HG02943 (cell line): Measurements from ENCODE around the gene HOXA5.

Experiments
- ATAC-seq: cut with Tn5 transposase; IDR thresholded peaks from one replicate; pipeline ENCODE4 v1.9.1; 2021; ENCODE audit warnings: mild to moderate bottlenecking, low read depth, moderate library complexity; ENCODE audit not compliant: unreplicated experiment

Gene HOXA5

GRCh38 chr7:27139334-27140125 is 4.0 kb downstream of the HOXA5 start:
- no peak for ATAC-seq

- ATAC-seq: no peak
Observed at GRCh38 chr7:27138985-27139333, 4.5 kb downstream of the HOXA5 start.

DNA sequence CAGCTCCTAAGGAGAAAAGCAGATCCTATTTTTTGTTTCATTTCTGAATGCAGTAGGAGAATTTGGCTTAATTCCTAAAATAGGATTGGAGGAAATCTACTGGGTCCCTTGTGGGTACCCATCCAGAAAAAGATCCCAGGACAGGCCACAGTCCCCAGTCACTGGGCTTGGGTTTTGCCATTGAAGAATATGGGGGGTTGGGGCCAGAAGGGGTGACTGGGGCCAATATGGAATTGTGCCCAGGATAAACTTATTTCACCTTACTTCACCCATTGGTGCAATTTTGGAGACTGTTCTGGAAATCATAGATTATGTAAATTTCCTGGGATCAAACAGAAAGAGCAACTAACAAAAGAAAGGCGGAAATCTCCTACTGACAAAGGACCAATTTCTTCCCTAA is 5.0 kb downstream of the HOXA5 start:
- ATAC-seq: no peak

DNA sequence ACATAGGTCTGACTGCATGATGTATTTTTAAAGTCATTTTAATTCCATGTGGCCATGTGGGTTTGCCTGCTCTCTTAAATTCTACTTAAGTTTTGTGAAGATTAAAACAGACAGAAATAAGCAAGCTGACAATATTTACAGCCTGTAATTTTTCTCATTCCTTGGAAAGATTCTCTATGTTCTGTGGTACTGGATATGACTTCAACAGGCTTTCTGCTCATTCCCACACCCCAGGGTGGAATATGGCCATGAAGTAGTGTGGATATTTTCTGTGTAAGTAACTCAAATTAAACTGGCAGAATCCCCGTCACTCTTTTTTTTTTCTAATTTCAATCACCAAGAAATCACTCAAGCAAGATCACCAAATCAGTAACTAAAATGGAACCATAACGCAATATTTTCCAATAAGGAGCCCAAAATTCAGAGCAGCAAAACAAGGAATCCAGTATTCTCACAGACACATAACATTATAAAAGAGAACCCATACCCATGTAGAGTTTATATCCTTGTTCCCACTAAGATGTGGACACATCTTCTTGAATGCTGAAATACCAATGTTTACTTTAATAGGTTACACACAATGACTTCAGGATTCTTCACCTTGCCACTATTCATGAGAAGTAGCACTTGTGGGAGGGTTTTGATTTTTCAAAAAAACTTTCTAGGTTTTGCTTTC is 5.7 kb downstream of the HOXA5 start:
- no peak for ATAC-seq

DNA sequence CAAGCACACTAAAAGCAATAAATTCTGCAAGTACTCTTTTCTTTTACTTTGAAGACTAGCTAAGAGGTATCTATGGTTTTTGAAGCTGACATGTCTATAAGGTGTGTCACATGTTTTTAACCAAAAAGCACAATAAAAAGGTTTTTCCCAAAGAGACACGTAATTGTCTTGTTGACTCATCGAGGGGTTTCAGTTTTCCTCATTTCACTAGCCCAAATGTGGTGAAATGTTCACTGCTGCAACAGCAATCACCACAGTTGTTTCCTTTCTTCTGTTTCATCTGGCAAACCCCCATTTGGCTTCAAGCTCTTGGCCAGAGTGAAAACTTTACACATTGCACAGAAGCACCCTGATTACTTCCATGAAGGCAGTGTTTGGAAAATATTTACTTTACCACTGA is 9.1 kb downstream of the HOXA5 start:
- no peak for ATAC-seq

DNA sequence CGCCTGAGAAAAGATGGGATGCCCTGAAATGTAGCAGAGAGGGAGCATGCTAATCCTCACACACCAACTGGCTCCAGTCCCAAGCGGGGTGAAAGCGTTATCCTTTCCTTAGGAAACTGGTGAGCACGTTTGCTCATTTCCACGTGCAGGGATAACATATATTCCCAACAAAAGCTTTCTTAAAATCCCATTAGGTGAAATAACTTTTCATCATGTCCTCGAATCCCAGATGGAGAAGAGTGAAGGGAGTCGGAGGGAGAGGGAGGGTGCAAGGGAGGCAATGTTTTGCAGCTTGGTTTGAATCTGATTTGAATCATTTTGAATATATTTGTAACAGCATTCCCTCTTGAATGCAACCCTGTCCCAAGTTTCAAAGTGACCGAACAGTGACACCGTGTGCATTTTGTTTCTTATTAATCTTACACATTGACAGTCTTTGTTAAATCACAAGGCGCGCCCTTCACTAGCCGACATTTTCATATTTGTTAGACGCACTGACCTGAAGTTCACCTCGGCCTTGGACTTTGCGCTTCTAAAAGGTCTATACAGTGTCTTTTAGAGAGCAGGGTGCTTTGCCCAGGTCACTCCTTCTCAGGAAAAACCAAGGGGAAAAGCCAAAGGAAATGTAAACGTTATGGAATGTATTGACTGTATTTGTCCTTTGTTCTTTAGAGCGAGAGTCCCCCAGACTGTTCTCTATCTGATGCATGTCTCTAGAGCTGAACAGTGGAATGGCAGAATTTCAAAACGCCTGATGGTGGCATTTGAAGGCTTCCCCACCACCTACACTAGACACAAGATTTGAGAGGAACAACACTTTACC is 9.9 kb downstream of the HOXA5 start:
- ATAC-seq: no peak

- ATAC-seq: no peak
Observed at GRCh38 chr7:27132978-27133377, 10.5 kb downstream of the HOXA5 start.

DNA sequence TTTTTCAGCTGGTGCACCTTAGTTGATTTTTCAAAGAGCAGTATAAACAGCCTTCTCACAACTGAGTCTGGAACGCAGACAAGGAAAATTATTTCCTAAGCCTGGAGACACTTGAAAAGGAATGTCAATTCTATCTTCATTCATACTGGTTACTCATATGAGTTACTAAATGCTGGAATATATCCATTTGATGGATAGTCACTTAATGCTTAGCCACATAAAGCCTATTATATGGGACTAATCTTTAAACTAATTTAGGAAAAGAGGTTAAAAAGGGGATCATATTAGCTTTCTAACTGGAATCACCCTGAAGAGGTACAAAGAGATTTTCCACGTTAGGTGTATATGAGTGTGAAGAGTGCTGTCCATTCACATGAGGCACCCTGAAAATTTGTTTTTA is 11.3 kb downstream of the HOXA5 start:
- ATAC-seq: no peak

DNA sequence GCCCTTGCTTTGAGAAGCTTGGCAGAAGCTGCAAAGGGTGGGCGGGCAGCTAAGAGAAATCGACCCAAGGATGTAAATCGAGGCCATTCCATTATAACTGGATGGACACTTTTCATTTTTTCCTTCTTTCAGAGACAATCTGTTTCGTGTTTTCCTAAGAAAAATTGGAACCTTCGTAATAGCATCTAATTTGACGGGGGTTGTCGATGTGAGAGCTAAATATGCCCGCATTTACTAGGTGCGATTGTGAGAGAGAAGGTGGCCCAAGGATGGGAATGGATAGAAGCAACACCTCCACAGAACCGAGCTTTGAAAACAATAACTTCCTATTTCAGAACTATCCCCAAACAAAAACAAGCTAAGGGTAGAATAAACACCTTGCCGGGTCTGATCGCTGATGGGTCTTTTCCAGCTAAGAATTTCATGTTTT is 12.1 kb downstream of the HOXA5 start:
- ATAC-seq: no peak

- no peak for ATAC-seq
Observed at GRCh38 chr7:27130540-27131389, 12.7 kb downstream of the HOXA5 start, which contains the start of gene HOXA4. TSS of gene HOXA4 (minus strand) at chr7:27130757. CDS start at chr7:27130733, 24 bp downstream.

DNA sequence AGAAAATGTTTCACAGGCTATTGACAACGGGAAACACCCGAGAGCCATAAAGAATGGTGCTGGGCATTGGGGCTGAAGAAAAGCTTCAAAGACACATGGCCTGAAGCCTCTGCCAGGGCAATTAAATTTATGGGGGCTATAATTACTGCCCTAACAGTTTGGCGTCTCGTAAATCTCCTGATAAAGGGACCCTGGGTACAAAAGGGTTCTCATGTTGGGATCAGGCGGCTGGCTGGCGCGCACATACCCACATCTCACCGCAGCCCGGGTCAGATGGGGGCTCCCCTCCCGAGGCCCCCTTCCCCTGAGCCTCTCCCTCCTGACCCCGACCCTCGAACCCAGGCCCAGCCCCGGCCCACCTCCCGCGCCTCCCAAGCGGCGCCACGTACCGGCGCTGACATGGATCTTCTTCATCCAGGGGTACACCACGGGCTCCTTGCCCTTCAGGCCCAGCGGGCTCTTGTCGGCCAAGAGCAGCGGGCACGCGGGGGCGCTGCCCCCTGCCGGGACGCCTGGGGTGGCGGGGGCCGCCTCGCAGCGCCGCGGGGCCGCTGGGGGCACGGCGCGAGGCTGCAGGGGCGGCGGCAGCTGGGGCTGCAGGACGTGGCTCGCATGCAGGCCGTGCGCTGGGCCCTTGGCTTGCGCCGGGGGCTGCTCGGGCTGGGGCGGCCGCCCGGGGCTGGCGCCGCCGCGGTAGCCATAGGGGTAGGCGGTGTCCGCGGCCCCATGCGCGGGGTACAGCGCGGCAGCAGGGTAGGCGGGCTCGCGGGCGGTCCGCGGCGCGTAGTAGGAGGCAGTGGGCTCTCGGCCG is 13.5 kb downstream of the HOXA5 start:
- ATAC-seq: no peak

- ATAC-seq: no peak
Observed at GRCh38 chr7:27128776-27129728, 14.4 kb downstream of the HOXA5 start.

DNA sequence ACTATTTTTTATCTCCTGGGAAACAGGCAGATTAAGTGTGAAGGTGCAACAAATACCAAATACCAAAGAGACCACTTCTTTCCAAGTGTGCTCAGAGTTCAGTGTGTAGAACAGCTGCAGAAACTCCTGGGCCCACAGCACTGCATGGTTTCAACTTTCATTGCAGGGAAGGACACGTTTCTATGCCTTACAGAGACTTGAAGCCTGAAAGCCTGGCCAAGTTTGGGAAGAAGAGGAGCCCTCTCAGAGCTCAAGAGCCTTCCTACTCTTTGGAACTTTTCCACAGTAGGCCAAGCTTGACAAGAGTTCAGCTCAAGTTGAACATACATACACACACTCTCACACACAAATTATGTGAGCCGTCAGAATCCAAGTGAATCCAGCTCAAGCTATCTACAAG is 15.4 kb downstream of the HOXA5 start:
- no peak for ATAC-seq

DNA sequence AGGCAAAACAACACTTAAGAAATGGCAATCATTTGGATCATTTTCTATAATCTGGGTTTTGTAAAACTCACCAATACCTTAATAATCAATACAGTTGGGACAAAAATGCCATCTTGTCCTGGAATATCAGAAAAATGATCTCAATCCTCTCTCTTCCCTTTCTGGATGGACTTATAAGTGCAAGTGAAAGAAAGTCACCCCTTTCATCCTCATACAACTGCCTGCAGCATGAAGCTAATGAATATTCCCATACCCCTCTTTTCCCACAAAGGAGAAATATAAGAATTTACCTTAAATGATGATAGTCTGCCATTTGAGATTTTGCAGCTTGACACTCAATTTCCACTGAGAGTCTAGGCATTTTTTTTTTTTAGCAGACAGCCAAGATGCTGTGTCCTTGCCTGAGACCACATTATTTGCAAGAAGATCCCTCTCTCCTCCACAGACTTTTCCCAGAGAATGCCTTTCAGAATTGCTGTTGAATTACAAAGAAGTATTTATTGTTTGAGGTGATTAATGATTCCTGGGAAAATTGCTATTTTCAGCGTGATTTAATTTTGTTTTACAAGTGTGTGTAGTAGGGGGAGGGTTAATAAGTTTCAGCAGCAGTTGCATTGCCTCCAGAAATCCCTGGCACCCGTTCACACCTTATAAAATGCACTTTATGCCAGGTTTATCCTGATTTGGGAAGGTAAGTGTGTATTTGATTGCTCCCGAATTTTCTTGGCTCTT is 16.7 kb downstream of the HOXA5 start:
- no peak for ATAC-seq

DNA sequence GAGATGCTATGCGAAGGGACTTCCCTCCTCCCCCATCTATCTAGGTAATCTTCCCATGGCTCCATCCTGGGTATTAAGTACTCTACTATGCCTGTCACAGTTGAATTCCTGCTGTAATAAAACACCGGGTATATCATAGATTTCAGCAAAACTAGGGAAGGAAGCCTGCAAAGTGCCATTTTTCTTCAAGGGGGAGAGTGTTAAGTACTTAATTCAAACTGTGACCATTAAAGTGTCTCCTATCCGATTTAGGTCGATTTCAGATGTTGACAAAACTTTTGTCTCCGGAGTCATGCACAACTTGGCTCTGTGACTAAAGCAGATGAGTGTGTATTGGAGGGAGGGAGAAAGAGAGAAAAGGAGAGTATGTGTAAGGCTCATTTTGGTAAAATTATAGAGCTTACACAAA is 17.5 kb downstream of the HOXA5 start:
- ATAC-seq: no peak

DNA sequence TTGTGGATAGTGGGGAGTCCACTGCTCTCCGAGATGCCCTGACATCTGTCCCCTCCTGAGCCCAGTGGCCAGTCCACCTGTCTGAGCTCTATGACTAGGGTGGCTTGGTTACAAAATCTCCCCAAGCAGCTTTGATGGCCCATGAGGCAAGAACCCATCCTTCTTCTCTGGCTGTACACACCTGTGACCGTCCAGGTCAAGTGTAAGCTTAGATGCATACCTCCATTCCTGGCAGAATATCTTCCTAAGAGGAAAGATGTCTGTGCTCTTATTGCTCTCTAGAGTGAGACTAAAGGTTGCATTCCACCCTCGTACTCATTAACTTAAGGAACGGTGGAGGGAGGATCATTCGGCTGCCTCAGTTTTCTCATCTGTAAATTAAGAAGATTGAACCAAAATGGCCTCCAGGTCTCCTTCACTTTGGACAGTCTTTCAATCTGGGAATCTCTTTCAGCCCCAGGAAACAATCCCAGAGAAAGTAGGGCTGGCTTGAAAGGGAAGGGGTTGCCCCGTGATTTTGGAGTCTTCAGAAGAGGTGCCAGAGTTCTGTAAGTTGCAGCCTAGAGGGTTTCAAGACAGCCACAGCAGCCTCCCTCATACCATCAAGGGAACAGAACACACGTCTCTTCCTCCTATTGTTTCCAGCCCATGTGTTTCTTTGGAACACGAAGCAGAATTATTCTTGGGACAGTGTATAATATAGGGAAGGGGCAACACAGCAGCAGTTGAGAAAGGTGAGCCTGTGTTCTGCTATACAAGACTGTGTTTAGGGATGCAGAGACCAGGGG is 18.4 kb downstream of the HOXA5 start:
- no peak for ATAC-seq
